ENCODE data around the gene CYB561D2.

The CYB561D2 gene

DNA sequence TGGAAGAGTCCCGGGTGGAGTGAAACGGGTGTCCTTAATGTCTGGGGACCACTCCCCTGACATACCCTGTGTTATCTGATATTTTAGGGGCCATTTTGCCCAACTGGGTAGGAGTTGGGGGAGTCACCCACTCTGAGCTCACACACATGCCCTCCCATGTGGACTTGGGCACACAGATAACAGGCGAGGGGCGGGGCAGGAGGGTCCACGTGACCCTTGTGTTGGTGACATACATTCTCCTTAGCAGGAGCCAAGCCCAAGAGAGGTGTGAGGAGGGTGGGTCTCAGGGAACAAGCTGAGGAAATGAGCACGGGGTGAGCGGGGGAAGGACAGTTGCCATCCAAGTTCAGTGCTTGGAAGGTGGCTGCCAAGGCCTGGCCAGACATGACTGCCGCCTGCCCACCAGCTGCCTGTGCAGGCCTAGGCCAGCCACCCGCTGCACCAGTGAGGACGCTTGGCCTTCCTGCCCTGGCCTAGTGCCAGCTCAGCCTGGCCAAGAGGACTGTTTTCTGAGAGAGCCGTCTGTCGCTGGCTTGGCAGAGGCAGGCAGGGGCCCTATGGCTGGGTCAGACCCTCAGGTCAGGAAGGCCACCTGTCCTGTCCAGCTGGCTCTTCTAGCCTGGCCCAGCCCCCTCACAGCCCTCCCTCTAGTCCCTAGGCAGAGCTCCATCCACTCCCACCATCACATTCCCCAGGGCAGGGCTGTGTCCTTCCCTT, 40.0 kb downstream of the CYB561D2 start:
- DNase-seq (ENCODE audit: low spot score) = no peak

DNA sequence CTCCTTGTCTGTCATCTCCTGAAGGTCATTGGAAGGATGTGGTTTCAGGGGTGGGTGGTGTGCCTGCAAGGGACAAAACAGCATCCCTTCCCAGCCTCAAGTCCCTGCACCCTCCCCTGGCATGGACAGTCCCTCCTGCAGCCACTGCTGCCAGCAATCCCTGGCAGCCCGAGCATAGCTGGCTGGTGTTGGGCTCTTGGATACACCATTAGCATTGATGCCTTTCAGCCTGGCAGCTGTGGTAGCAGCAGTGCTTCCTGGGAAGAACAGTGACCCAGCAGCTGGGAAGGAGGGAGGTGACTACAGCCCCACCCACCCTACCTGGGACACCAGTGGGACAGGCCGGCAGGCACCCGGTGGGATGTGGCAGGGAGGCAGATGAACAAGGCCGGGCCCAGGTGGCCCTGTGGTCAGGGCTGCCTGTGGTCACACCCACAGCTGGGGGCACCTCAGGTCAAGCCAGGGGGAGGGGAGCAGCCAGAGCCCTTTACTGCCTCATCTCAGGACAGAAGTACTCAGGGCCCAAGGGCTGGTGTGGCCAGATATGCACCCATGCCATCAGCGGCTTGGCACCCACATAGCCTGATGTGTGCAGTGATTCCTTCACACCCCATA, 41.5 kb downstream of the CYB561D2 start:
- DNase-seq (ENCODE audit: low spot score) = no peak

DNA sequence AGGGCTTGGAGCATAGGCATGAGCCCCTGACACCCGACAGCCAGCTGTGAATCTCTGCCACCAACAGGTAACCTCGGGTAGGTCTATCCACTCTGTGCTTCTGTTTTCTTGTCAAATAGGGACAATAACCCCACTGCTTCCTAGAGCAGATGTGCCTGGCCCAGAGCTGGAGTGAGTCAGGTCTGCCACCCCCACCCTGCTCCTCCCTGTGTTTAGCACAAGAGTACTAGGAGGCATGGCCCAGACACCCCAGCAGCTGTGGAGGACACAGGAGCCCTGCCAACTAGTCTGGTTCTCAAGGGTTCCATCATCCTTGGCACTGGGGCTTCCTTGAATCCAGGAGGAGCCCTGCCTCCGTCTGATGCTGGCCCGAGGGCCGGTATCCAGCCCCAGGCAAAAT, 42.4 kb downstream of the CYB561D2 start:
- no peak for DNase-seq (ENCODE audit: low spot score)

DNA sequence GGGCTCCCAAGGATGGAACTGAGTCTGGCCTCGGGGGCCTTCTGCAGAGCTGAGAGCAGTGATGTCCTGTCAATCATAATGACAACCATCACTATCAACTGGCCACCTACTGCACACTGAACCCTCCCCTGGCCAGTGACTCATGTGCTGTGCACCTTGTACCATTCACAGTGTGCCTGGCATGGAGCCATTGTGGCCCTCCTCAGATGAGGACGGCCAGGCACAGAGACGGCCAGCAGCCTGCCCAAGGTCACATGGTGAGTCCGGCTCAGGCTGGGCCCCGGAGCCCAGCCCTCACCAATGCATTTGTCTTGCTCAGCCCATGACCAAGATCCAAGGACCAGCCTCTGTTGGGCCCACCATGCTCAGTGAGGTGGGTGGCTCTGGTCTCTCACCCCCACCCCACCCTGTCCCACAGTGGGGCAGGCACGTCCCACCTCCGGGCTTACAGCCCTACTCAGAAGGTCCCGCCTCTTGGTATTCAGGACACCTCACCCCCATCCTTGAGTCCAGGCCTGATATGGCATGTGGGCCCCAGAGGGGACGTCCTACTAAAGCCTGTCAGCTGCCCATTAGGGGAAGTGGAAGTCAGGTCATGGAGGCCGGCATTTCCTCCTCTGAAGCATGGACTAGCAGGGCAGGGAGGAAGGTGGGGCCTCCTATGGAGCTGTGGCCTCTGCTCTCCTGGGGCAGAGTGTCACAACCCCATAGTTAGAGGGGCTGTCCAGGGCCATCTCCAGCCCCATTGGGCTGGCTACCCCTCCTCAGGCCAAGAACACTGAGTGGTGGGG, 44.6 kb downstream of the CYB561D2 start:
- no peak for DNase-seq (ENCODE audit: low spot score)

DNA sequence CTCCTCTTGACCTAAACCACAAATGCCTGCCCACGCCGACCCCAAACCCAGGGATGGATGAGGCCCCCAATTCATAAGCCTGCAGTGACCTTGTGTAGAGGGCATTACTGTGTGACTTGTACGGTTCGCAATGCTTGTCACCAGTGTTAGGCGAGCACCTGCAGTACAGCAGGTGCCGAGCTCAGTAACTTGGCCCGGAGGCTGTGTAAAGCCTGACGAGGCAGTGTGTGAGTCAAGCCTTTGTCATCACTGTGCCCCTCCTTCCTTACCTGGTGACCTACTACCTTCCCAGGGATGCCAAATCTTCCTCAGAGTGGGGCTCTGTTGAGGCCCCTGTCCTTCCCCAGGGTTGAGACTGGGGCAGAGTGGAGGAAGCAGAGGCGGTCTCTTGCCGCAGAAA, 45.8 kb downstream of the CYB561D2 start:
- DNase-seq (ENCODE audit: low spot score) = no peak

DNA sequence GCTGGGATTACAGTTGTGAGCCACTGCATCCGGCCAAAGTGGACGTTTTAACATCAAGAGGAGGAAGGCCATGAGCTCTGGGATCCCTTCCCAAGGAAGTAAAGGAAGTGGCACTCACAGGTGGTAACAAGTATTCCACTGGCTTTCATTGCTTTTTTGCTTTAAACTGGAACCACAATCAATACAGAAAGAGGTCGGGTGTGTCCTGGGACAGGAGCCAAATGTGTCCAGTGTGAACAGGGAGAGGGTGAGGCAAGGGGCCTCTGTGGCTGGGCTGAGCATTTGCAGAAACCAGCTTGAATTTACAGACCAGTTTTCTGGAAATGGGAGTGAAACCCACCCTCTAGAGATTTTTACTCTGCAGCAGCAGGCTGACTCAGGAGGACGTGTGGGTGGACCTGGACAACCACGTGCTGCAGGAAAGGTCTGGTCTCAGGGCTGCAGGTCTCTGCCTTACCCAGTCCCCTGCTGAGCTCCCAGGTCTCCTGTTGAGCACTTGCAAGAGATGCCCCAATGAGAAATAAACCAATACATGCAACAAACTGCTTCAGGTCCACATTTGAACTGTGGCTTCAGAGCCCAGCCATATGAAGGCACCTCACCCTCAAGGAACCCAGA, 51.4 kb downstream of the CYB561D2 start:
- no peak for DNase-seq (ENCODE audit: low spot score)

Data from CD4-positive, alpha-beta T cell treated with Interleukin-15 for 4 hours (primary cell).